ENCODE measurements around the gene NFIC.

Gene NFIC

DNA sequence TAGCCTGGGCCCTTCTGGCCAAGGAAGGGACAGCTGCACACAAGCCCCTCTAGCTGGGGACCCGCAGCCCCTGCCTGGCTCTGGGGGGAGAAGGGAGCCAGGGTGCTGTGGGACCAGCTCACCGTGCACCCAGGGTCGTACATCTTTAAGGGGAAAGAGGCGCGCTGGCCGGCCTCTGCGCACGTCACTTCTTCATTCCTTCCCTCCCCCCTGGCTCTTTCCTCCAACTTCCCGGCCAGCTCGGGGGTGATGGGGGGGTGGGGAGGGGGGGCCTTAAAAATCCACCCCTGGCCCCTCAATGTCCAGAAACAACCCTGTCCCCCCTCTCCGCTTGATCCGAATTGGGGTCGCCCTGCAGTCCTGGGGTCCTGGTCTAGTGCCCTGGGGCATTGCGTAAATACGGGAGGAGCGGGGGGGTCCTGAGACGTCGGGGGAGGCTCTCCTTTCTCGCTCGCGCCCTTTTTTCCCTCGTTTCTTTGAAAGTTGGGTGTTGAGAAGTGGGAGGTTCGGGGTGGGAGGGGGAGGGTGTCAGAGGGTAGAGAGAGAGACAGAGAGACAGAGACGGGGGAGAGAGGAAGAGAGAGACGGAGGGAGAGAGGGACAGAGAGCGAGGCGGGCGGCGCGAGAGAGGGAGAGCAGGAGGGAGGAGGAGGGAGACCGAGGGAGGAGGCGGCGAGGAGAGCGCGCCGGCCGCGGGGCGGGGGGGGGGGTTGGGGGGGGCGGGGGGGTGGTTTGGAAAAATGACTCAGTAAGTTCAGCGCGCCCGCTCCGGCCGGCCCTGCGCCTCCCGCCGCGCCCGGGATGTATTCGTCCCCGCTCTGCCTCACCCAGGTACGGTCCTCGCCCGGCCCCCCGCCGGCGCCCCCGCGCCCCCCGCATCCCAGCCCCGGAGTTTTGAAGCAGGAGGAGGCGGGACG, at the start of gene NFIC:
TSS of gene NFIC (plus strand) at position 748 of the 917 bp plus-strand sequence. CDS start at position 802, 54 bp downstream.
- TF ChIP-seq MAX (IDR thresholded peaks at IDR 0.05) (peak; percentile 12), CREB1 (IDR thresholded peaks at IDR 0.05; ENCODE audit: low read depth) (peak; percentile 16; the same call in 1 of the 2 replicates), CEBPB (IDR thresholded peaks at IDR 0.05) (peak; percentile 86), TEAD4 (IDR thresholded peaks at IDR 0.05) (0 out of 2 replicates have a peak, but pooled peaks have one; percentile 8), ZBTB7A (IDR thresholded peaks at IDR 0.05; ENCODE audit: low read depth) (no peak; the same call in 1 of the 2 replicates), EGR1 (IDR thresholded peaks at IDR 0.05) (no peak), TAF1 (IDR thresholded peaks at IDR 0.05; ENCODE audit: low read depth) (peak; percentile 25; the same call in 1 of the 2 replicates), EP300 (IDR thresholded peaks at IDR 0.05; ENCODE audit: borderline replicate concordance) (peak; percentile 39; the same call in 1 of the 2 replicates), RAD21 (IDR thresholded peaks at IDR 0.05; ENCODE audit: low read depth) (no peak), TCF12 (IDR thresholded peaks at IDR 0.05; ENCODE audit: low read depth) (0 out of 2 replicates have a peak, but pooled peaks have one; percentile 10)

DNA sequence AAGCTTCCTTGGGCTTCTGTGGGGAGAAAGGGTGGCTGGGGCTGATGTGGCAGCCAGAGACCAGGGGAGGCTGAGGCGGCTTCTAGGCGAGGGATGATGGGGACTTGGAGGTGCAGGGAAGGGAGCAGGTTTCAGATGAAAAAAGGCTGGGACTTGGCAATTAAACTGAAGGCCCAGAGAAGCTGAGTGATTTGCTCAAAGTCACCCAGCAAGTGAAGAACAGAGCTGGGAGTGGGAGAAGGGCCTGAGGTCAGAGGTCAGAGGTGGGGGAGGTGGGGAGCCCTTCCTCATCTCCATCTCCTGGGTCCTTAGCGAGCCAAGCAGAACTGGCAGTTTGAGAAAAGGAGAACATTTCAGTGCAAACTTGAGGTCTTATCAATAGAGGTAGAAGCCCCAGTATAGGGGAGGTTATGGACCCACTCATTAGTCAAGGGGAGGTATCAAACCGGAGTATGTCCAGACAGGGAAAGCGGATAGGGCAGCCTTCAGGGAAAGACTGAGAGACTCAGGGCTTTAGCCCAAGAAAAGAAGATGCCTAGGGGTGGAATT, 49.6 kb upstream of the NFIC start:
- TF ChIP-seq ZBTB7A (IDR thresholded peaks at IDR 0.05; ENCODE audit: low read depth) (no peak), EP300 (IDR thresholded peaks at IDR 0.05; ENCODE audit: borderline replicate concordance) (no peak), TCF12 (IDR thresholded peaks at IDR 0.05; ENCODE audit: low read depth) (no peak), USF1 (IDR thresholded peaks at IDR 0.05) (no peak), EGR1 (IDR thresholded peaks at IDR 0.05) (no peak), CEBPB (IDR thresholded peaks at IDR 0.05) (no peak), TAF1 (IDR thresholded peaks at IDR 0.05; ENCODE audit: low read depth) (no peak), NFIC (IDR thresholded peaks at IDR 0.05) (no peak), RAD21 (IDR thresholded peaks at IDR 0.05; ENCODE audit: low read depth) (no peak), FOXM1 (IDR thresholded peaks at IDR 0.05; ENCODE audit: borderline replicate concordance, low read depth) (no peak), YY1 (IDR thresholded peaks at IDR 0.05; ENCODE audit: low read depth) (no peak), MAX (IDR thresholded peaks at IDR 0.05) (no peak), CREB1 (IDR thresholded peaks at IDR 0.05; ENCODE audit: low read depth) (no peak), TEAD4 (IDR thresholded peaks at IDR 0.05) (no peak)
- TF ChIP-seq, protein P1, sequence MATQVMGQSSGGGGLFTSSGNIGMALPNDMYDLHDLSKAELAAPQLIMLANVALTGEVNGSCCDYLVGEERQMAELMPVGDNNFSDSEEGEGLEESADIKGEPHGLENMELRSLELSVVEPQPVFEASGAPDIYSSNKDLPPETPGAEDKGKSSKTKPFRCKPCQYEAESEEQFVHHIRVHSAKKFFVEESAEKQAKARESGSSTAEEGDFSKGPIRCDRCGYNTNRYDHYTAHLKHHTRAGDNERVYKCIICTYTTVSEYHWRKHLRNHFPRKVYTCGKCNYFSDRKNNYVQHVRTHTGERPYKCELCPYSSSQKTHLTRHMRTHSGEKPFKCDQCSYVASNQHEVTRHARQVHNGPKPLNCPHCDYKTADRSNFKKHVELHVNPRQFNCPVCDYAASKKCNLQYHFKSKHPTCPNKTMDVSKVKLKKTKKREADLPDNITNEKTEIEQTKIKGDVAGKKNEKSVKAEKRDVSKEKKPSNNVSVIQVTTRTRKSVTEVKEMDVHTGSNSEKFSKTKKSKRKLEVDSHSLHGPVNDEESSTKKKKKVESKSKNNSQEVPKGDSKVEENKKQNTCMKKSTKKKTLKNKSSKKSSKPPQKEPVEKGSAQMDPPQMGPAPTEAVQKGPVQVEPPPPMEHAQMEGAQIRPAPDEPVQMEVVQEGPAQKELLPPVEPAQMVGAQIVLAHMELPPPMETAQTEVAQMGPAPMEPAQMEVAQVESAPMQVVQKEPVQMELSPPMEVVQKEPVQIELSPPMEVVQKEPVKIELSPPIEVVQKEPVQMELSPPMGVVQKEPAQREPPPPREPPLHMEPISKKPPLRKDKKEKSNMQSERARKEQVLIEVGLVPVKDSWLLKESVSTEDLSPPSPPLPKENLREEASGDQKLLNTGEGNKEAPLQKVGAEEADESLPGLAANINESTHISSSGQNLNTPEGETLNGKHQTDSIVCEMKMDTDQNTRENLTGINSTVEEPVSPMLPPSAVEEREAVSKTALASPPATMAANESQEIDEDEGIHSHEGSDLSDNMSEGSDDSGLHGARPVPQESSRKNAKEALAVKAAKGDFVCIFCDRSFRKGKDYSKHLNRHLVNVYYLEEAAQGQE (IDR thresholded peaks at IDR 0.05; ENCODE audit: low read depth): no peak

DNA sequence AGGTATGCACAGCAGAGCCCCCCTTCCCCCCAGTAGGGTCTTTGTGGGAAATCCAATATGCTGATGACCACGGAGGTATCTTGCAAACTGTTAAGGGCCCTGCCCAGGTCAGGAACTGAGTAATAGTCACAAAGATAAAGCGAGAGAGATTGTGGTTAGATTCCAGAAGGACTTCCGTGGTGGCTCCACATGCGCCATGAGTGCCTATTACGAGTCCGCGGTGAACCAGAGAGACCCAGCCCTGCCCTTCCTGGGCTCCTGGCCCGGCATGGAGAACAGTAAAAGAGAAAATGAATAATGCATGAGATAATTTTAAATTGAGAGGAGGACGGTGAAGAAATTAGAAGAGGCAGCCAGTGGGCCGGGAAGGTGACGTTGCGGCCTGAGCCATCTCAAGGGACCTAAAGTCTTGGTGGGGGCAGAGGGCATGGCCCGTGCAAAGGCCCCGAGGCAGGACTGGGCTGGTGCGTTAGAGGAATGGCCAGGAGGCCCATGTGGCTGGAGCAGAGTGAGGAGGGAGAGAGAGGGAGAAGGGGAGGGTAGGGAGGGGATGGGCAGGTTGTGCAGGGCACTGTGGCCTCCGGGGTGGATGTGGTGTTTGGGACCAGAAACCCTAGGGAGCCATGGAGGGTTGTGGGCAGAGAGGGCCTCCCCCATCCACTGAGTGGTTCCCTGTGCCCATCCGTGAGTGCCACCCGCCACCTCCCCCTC, 46.6 kb upstream of the NFIC start:
- TF ChIP-seq MAX (IDR thresholded peaks at IDR 0.05) (no peak), TAF1 (IDR thresholded peaks at IDR 0.05; ENCODE audit: low read depth) (no peak), TCF12 (IDR thresholded peaks at IDR 0.05; ENCODE audit: low read depth) (no peak), CREB1 (IDR thresholded peaks at IDR 0.05; ENCODE audit: low read depth) (no peak), EP300 (IDR thresholded peaks at IDR 0.05; ENCODE audit: borderline replicate concordance) (no peak), NFIC (IDR thresholded peaks at IDR 0.05) (no peak), RAD21 (IDR thresholded peaks at IDR 0.05; ENCODE audit: low read depth) (no peak), FOXM1 (IDR thresholded peaks at IDR 0.05; ENCODE audit: borderline replicate concordance, low read depth) (no peak), ZBTB7A (IDR thresholded peaks at IDR 0.05; ENCODE audit: low read depth) (no peak), YY1 (IDR thresholded peaks at IDR 0.05; ENCODE audit: low read depth) (no peak), USF1 (IDR thresholded peaks at IDR 0.05) (no peak), TEAD4 (IDR thresholded peaks at IDR 0.05) (no peak), EGR1 (IDR thresholded peaks at IDR 0.05) (no peak), CEBPB (IDR thresholded peaks at IDR 0.05) (no peak)
- TF ChIP-seq, protein P1 (IDR thresholded peaks at IDR 0.05; ENCODE audit: low read depth): no peak

DNA sequence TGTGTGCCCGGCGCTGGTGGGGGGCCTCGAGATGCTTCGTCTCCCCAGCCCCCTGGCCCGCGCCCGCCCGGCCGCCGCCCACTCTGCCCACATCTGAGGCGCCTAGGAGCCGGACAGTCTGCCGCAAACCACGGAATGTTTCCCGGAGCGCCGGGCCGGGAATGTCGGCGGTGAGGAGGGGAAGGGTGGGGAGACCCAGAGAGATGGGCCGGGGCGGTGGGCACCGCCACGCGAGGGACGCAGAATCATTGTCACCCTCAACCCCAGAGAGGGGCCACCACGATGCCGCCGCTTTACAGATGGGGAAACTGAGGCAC, 46.1 kb upstream of the NFIC start:
- TF ChIP-seq ZBTB7A (IDR thresholded peaks at IDR 0.05; ENCODE audit: low read depth): no peak

Measured in Ishikawa (cell line).